ENCODE data around the gene FCHO1. TPM values are rescaled to one million over a fixed set of nuclear protein-coding genes. Genes with fewer than 3 reads are reported as not detected.

The FCHO1 gene
- total and polyA plus RNA-seq, 2 donors (not counting 3 experiments of a cell fraction or from before 2014, with no cell fraction given): 0.66 to 1.6 TPM

DNA sequence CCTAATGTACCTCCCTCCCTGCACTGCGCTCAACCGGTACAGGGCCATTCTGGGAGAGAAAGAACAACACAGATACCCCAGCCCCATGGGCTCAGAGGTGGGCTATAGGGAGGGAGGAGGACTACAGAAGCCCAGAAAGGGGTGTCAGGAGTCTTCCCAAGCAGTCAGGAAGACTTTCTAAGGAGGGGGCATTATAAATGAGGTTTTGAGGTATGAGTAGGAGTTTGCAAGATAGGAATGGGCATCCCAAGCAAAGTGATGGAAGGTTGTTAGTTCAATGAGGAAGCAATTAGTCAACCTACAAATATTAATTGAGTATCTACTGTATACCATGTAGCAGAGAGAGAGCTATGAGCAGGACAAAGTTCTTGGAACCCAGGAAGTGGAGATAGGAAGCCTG, 37.4 kb downstream of the FCHO1 start:
- POLR2A ChIA-PET: no interaction called here
- Histone ChIP-seq H3K36me3 (ENCODE audit: control insufficient read depth in 2 of 2, extremely low read depth in 1 of 2, insufficient read depth in 2 of 2, low read length in 2 of 2) (no peaks in the 10 kb centered on the region), H3K9me1 (replicated peaks; ENCODE audit: control insufficient read depth, extremely low read depth, insufficient read depth, low read length) (no peaks in the 10 kb centered on the region), H2AFZ (ENCODE audit: low read depth, low read length) (no peak overlapping the region), H3K9me3 (replicated peaks; ENCODE audit: control insufficient read depth, insufficient read depth, low read length) (no peaks in the 10 kb centered on the region), H3K27me3 (ENCODE audit: control insufficient read depth in 2 of 2, insufficient read depth in 2 of 2, low read length in 2 of 2) (peaks cover 0 to 1% of the 10 kb centered on the region in 2 experiments), H4K20me1 (replicated peaks; ENCODE audit: control insufficient read depth, extremely low read depth, insufficient read depth, low read length) (no peaks in the 10 kb centered on the region), H3K9ac (replicated peaks; ENCODE audit: extremely low read depth, insufficient read depth, low read length) (no peak overlapping the region), H3K27ac (ENCODE audit: insufficient read depth, low read depth, low read length) (no peak overlapping the region), H3K4me1 (ENCODE audit: control insufficient read depth, extremely low read depth, insufficient read depth, low read length) (no peaks in the 10 kb centered on the region), H3K4me2 (ENCODE audit: insufficient read depth, low read length) (no peak overlapping the region), H3K4me3 (replicated peaks in 1 of 3; ENCODE audit: insufficient read depth in 1 of 3, low read depth in 1 of 3, low read length in 3 of 3) (no peak overlapping the region), H3K79me2 (ENCODE audit: control insufficient read depth, insufficient read depth, low read length) (no peaks in the 10 kb centered on the region)
- intact Hi-C loops (cut with micrococcal nuclease): no loop called here
- CTCF ChIA-PET: no interaction called here
- FAIRE-seq (no peak), DNase-seq (ENCODE audit: low read depth, low spot score) (no peak)
- no TSS peak for BruUV-seq (replicated peaks)
- dilution Hi-C loops (cut with MboI; ENCODE audit: extremely low pct_ligation_motif_present, low sequenced_read_pairs): no loop called here
- TF ChIP-seq, protein P1, sequence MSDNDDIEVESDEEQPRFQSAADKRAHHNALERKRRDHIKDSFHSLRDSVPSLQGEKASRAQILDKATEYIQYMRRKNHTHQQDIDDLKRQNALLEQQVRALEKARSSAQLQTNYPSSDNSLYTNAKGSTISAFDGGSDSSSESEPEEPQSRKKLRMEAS (IDR thresholded peaks at IDR 0.05; ENCODE audit: insufficient read depth, insufficient read length): no peak
- TF ChIP-seq, protein P2, sequence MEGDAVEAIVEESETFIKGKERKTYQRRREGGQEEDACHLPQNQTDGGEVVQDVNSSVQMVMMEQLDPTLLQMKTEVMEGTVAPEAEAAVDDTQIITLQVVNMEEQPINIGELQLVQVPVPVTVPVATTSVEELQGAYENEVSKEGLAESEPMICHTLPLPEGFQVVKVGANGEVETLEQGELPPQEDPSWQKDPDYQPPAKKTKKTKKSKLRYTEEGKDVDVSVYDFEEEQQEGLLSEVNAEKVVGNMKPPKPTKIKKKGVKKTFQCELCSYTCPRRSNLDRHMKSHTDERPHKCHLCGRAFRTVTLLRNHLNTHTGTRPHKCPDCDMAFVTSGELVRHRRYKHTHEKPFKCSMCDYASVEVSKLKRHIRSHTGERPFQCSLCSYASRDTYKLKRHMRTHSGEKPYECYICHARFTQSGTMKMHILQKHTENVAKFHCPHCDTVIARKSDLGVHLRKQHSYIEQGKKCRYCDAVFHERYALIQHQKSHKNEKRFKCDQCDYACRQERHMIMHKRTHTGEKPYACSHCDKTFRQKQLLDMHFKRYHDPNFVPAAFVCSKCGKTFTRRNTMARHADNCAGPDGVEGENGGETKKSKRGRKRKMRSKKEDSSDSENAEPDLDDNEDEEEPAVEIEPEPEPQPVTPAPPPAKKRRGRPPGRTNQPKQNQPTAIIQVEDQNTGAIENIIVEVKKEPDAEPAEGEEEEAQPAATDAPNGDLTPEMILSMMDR (IDR thresholded peaks at IDR 0.05; ENCODE audit: extremely low read depth in 1 of 2, insufficient read depth in 1 of 2, low read depth in 1 of 2, low read length in 2 of 2): no peak
- TF ChIP-seq POLR2AphosphoS5 (IDR thresholded peaks at IDR 0.05; ENCODE audit: insufficient read depth, low read depth, low read length) (no peak), MYC (IDR thresholded peaks at IDR 0.05; ENCODE audit: low read depth, low read length) (no peak), EZH2 (IDR thresholded peaks at IDR 0.05; ENCODE audit: borderline replicate concordance, low read depth, low read length, severe bottlenecking) (no peak)
